Measurements from ENCODE around the gene RANBP9. TPM values are rescaled to one million over a fixed set of nuclear protein-coding genes. Genes with fewer than 3 reads are reported as not detected.

The RANBP9 gene
- total and polyA plus RNA-seq, 4 donors = 5.8 to 25.2 (median 14.1) TPM

- H3K27me3 ChIP-seq (ENCODE audit: control insufficient read depth in 4 of 4, insufficient read depth in 4 of 4, low read length in 3 of 4) = no peaks in the 10 kb centered on the region
- peaks cover 0 to 3% (median 0%) of the 10 kb centered on the region in 4 donors for H3K4me1 ChIP-seq (ENCODE audit: control insufficient read depth in 4 of 4, insufficient read depth in 4 of 4, low read length in 3 of 4)
- WGBS = 96% methylated on average over 1 of the region's 1 CpG
- H3K9ac ChIP-seq (ENCODE audit: low read depth in 1 of 2, low read length in 2 of 2) = no peak overlapping the region
- no peak for DNase-seq (ENCODE audit: low spot score)
- peaks cover 0 to 7% (median 2%) of the 10 kb centered on the region in 4 donors for H3K36me3 ChIP-seq (ENCODE audit: control insufficient read depth in 4 of 4, insufficient read depth in 3 of 4, low read depth in 1 of 4, low read length in 3 of 4)
- H3K9me3 ChIP-seq (ENCODE audit: control insufficient read depth in 4 of 4, low read length in 3 of 4) = no peaks in the 10 kb centered on the region
- H3K27ac ChIP-seq (ENCODE audit: low read depth in 1 of 2, low read length in 2 of 2) = no peak overlapping the region
- H3K4me3 ChIP-seq (ENCODE audit: low read depth in 1 of 3, low read length in 3 of 3) = no peak overlapping the region
- TF ChIP-seq NR2F2 (IDR thresholded peaks at IDR 0.05) (no peak), RXRA (IDR thresholded peaks at IDR 0.05) (no peak), ZBTB33 (IDR thresholded peaks at IDR 0.05) (no peak), HNF4G (IDR thresholded peaks at IDR 0.05) (no peak), ATF3 (IDR thresholded peaks at IDR 0.05) (no peak), TAF1 (conservative IDR thresholded peaks at IDR 0.05) (no peak), YY1 (IDR thresholded peaks at IDR 0.05) (no peak), GABPA (IDR thresholded peaks at IDR 0.05 in 1 of 2, conservative IDR thresholded peaks at IDR 0.05 in 1 of 2) (no peak), FOXA1 (IDR thresholded peaks at IDR 0.05) (no peak), JUND (IDR thresholded peaks at IDR 0.05) (no peak), FOXA2 (IDR thresholded peaks at IDR 0.05) (no peak), EGR1 (IDR thresholded peaks at IDR 0.05; ENCODE audit: low read depth in 2 of 2) (no peak), RAD21 (IDR thresholded peaks at IDR 0.05) (no peak), CTCF (IDR thresholded peaks at IDR 0.05; ENCODE audit: low read depth, low read length, missing input control) (no peak), SP1 (IDR thresholded peaks at IDR 0.05) (no peak), HNF4A (conservative IDR thresholded peaks at IDR 0.05) (no peak)
- TF ChIP-seq, protein P1, sequence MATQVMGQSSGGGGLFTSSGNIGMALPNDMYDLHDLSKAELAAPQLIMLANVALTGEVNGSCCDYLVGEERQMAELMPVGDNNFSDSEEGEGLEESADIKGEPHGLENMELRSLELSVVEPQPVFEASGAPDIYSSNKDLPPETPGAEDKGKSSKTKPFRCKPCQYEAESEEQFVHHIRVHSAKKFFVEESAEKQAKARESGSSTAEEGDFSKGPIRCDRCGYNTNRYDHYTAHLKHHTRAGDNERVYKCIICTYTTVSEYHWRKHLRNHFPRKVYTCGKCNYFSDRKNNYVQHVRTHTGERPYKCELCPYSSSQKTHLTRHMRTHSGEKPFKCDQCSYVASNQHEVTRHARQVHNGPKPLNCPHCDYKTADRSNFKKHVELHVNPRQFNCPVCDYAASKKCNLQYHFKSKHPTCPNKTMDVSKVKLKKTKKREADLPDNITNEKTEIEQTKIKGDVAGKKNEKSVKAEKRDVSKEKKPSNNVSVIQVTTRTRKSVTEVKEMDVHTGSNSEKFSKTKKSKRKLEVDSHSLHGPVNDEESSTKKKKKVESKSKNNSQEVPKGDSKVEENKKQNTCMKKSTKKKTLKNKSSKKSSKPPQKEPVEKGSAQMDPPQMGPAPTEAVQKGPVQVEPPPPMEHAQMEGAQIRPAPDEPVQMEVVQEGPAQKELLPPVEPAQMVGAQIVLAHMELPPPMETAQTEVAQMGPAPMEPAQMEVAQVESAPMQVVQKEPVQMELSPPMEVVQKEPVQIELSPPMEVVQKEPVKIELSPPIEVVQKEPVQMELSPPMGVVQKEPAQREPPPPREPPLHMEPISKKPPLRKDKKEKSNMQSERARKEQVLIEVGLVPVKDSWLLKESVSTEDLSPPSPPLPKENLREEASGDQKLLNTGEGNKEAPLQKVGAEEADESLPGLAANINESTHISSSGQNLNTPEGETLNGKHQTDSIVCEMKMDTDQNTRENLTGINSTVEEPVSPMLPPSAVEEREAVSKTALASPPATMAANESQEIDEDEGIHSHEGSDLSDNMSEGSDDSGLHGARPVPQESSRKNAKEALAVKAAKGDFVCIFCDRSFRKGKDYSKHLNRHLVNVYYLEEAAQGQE (IDR thresholded peaks at IDR 0.05) = no peak
- TF ChIP-seq, protein P2, sequence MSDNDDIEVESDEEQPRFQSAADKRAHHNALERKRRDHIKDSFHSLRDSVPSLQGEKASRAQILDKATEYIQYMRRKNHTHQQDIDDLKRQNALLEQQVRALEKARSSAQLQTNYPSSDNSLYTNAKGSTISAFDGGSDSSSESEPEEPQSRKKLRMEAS (IDR thresholded peaks at IDR 0.05) = no peak
Observed at GRCh38 chr6:13696226-13696625, 15.4 kb downstream of the RANBP9 start.

Measured in liver (tissue), 9 donors.